ENCODE measurements around the gene KMT2B. TPM values are rescaled to one million over a fixed set of nuclear protein-coding genes. Genes with fewer than 3 reads are reported as not detected.

KMT2B gene
- total RNA-seq = 7.5 TPM in 2 replicates

GRCh38 chr19:35717665-35718344, at the start of gene KMT2B:
Gene KMT2B, plus strand, starts transcription at chr19:35718003. Its CDS starts 16 bp downstream, at chr19:35718019.

GRCh38 chr19:35704218-35704617, 13.6 kb upstream of the KMT2B start, which contains the start of gene ZBTB32:
Gene ZBTB32, plus strand, starts transcription at chr19:35704558. Its CDS starts 10,069 bp downstream, at chr19:35714627.

GRCh38 chr19:35742121-35742724, 24.4 kb downstream of the KMT2B start, which contains the start of gene IGFLR1:
Gene IGFLR1, minus strand, starts transcription at chr19:35742452. Its CDS starts 1,272 bp downstream, at chr19:35741180.

GRCh38 chr19:35745328-35746086, 27.7 kb downstream of the KMT2B start, which contains the start of the genes PSENEN and U2AF1L4:
Gene PSENEN, plus strand, starts transcription at chr19:35745651. Its CDS starts 280 bp downstream, at chr19:35745931.
Gene U2AF1L4, minus strand, starts transcription at chr19:35745418. Its CDS starts 27 bp downstream, at chr19:35745391.

GRCh38 chr19:35748106-35749020, 30.6 kb downstream of the KMT2B start, which contains the start of gene LIN37:
Gene LIN37, plus strand, starts transcription at chr19:35748576. Its CDS starts 149 bp downstream, at chr19:35748725.

GRCh38 chr19:35756377-35757230, 38.8 kb downstream of the KMT2B start, which contains the start of gene HSPB6:
Gene HSPB6, minus strand, starts transcription at chr19:35757029. Its CDS starts 21 bp downstream, at chr19:35757008.

GRCh38 chr19:35757749-35758608, 40.2 kb downstream of the KMT2B start, which contains the start of gene PROSER3:
Gene PROSER3, plus strand, starts transcription at chr19:35758176. Its CDS starts 40 bp downstream, at chr19:35758216.

GRCh38 chr19:35775298-35776101, 57.7 kb downstream of the KMT2B start, which contains the start of gene ARHGAP33:
Gene ARHGAP33, plus strand, starts transcription at chr19:35775564. Its CDS starts 95 bp downstream, at chr19:35775659.

Other genes starting within 250 kb of the KMT2B start
- gene KRTDAP, start 227.5 kb upstream of the KMT2B start, total RNA-seq = not detected in 2 replicates
- gene DMKN, start 204.4 kb upstream of the KMT2B start, total RNA-seq = 14.1 and 21.9 TPM in 2 replicates
- 1.7 and 4.5 TPM in 2 replicates for gene SBSN, start 189.7 kb upstream of the KMT2B start, total RNA-seq
- not detected in 2 replicates for gene GAPDHS, start 184.5 kb upstream of the KMT2B start, total RNA-seq
- gene TMEM147, start 172.4 kb upstream of the KMT2B start, total RNA-seq = 80.7 and 104 TPM in 2 replicates
- not detected in 2 replicates for gene ATP4A, start 154.3 kb upstream of the KMT2B start, total RNA-seq
- not detected in 2 replicates for gene PMIS2, start 131.8 kb upstream of the KMT2B start, total RNA-seq
- gene HAUS5, start 105.3 kb upstream of the KMT2B start, total RNA-seq = 9.4 and 16.6 TPM in 2 replicates
- 41.0 and 49.0 TPM in 2 replicates for gene RBM42, start 89.0 kb upstream of the KMT2B start, total RNA-seq
- 0.11 and 0.50 TPM in 2 replicates for gene ETV2, start 76.3 kb upstream of the KMT2B start, total RNA-seq
- gene COX6B1, start 69.7 kb upstream of the KMT2B start, total RNA-seq = 324 and 362 TPM in 2 replicates
- not detected in 2 replicates for gene UPK1A, start 51.5 kb upstream of the KMT2B start, total RNA-seq
- not detected in 2 replicates for gene ZBTB32, start 13.4 kb upstream of the KMT2B start, total RNA-seq
- 0.62 and 0.66 TPM in 2 replicates for gene IGFLR1, start 24.4 kb downstream of the KMT2B start, total RNA-seq
- 6.1 and 8.9 TPM in 2 replicates for gene U2AF1L4, start 27.4 kb downstream of the KMT2B start, total RNA-seq
- 8.6 and 12.1 TPM in 2 replicates for gene PSENEN, start 27.6 kb downstream of the KMT2B start, total RNA-seq
- 12.2 and 16.5 TPM in 2 replicates for gene LIN37, start 30.6 kb downstream of the KMT2B start, total RNA-seq
- gene HSPB6, start 39.0 kb downstream of the KMT2B start, total RNA-seq = 49.6 and 161 TPM in 2 replicates
- gene PROSER3, start 40.2 kb downstream of the KMT2B start, total RNA-seq = 6.1 and 7.9 TPM in 2 replicates
- 6.2 and 11.7 TPM in 2 replicates for gene ARHGAP33, start 57.6 kb downstream of the KMT2B start, total RNA-seq
- gene PRODH2, start 94.8 kb downstream of the KMT2B start, total RNA-seq = not detected in 2 replicates
- under 0.01 TPM in 1 of 2 replicates, not detected in the other for gene NPHS1, start 134.5 kb downstream of the KMT2B start, total RNA-seq
- not detected in 2 replicates for gene KIRREL2, start 138.9 kb downstream of the KMT2B start, total RNA-seq
- gene APLP1, start 150.6 kb downstream of the KMT2B start, total RNA-seq = 3.5 and 6.7 TPM in 2 replicates
- 5.6 and 9.9 TPM in 2 replicates for gene NFKBID, start 182.5 kb downstream of the KMT2B start, total RNA-seq
- 0.22 and 1.5 TPM in 2 replicates for gene HCST, start 184.5 kb downstream of the KMT2B start, total RNA-seq
- not detected in 2 replicates for gene TYROBP, start 190.3 kb downstream of the KMT2B start, total RNA-seq
- 1.7 and 2.4 TPM in 2 replicates for gene LRFN3, start 218.4 kb downstream of the KMT2B start, total RNA-seq

Measured in uterine smooth muscle cell (primary cell).